Activated CD8-positive, alpha-beta T cell treated with anti-CD3 and anti-CD28 coated beads, Interleukin-2, amount 10 ng/mL, durations not matched to agents 7 days and 5 days (primary cell): ENCODE data around the gene SKAP1. TPM values are rescaled to one million over a fixed set of nuclear protein-coding genes. Genes with fewer than 3 reads are reported as not detected.
A peak's percentile ranks its signal among the peaks of the same experiment; 100 is the strongest.

Experiments used
- ATAC-seq: fragments of 150-1000 bp; cut with Tn5 transposase; one replicate; pipeline ENCODE4 v1.10.0; 2021; ENCODE audit warnings: moderate library complexity
- CTCF ChIA-PET: fragments of 350-600 bp; sonication (Branson Sonifier 250); formaldehyde crosslinking; loops from one replicate; lab custom pipeline; 2021; ENCODE audit warnings: antibody characterized with exemption; lab: Charles Lee
- POLR2A ChIA-PET: fragments of 350-600 bp; sonication (Branson Sonifier 250); formaldehyde crosslinking; loops from one replicate; lab custom pipeline; 2021; ENCODE audit warnings: antibody characterized with exemption; lab: Charles Lee
- DNase-seq: peaks from one replicate; pipeline ENCODE4 v3.0.0-alpha.2; 2020
- H3K27ac Mint-ChIP-seq: one replicate; pipeline ENCODE4 v1.8.0; 2021; ENCODE audit warnings: mild to moderate bottlenecking, mixed read lengths
- H3K27me3 Mint-ChIP-seq: one replicate; pipeline ENCODE4 v1.8.0; 2021; ENCODE audit warnings: low read depth, mixed read lengths
- H3K36me3 Mint-ChIP-seq: one replicate; pipeline ENCODE4 v1.8.0; 2021; ENCODE audit warnings: low read depth, mixed read lengths
- H3K4me1 Mint-ChIP-seq: one replicate; pipeline ENCODE4 v1.8.0; 2021; ENCODE audit warnings: low read depth, mixed read lengths
- H3K4me3 Mint-ChIP-seq: one replicate; pipeline ENCODE4 v1.8.0; 2021; ENCODE audit warnings: mild to moderate bottlenecking, mixed read lengths
- H3K9me3 Mint-ChIP-seq: one replicate; pipeline ENCODE4 v1.8.0; 2022; ENCODE audit warnings: mixed read lengths; ENCODE audit not compliant: insufficient read depth
- total RNA-seq, 2 experiments: library from RNA; stranded (reverse); gene quantifications; one replicate each; pipeline ENCODE4 v1.2.3, GENCODE V29; 2021

The SKAP1 gene
- total RNA-seq, 2 experiments from 2014 or later, result 93.8 to 94.1 TPM

DNA sequence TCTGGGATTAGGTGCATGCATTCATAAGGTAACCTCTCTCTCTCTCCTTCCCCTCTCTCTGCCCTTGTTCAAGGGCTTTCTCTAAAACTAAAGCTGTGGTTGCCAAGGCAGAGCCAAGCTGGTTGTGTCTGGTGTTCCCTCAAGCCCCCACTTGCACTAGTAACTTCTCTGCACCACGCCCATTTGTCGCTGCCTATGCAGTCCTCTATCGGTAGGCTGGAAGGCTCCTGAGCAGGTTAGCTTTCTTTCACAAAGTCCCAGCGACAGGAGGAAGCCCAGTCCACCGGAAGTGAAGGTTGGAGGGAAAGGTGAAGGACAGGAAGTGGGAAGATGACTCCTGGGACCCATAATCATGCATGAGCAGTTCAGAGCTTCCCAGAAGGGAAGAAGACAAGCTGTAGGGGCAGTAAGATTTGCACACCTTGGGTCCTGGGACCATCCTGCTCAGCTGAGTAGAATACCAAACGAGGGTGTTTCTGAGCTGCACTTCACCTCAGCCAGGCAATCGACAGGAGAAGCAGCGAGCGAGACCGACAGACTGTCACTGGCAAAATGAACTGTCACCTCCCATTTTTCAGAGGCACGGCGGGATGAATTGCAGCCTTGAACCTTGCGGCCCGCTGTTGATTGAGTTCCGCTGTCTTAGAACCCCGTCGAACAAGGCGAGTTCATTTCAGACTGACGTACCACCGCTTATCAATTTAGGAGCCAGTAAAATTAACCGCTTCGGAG lies 14.7 kb upstream of the SKAP1 start:
- Mint-ChIP-seq H3K4me1 (peaks cover 78% of the 10 kb centered on the region), H3K9me3 (no peaks in the 10 kb centered on the region), H3K4me3 (peak overlapping the region; percentile 63), H3K36me3 (peaks cover 29% of the 10 kb centered on the region), H3K27me3 (no peaks in the 10 kb centered on the region), H3K27ac (peak overlapping the region; percentile 93)
- CTCF ChIA-PET, result interaction anchor here (0.7 to 11.8 kb wide), 9 partner anchors 10 to 109 kb away, joined by 3 to 159 read pairs (median 4); no protein-coding TSS in a partner anchor
- DNase-seq (peak; percentile 79), ATAC-seq (peak; percentile 30)
- POLR2A ChIA-PET, result interaction anchor here (0.6 to 1.6 kb wide), 6 partner anchors 9 to 783 kb away, joined by 3 to 11 read pairs (median 4); no protein-coding TSS in a partner anchor

DNA sequence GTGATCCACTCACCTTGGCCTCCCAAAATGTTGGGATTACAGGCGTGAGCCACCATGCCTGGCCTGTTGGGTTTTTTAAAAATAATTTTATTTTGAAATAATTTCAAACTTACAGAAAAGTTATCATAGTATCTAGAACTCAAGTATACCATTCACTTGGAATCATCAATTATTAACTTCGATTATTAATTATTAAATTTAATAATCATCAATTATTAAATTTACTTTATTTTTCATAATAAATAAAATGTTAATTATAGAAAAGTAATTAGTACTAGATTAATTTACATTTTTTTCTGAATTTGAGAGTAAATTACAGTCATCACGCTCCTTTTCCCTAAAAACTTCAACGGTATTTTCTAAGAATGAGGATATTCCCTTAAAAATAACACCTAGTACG lies 13.7 kb upstream of the SKAP1 start:
- Mint-ChIP-seq H3K36me3 (peaks cover 25% of the 10 kb centered on the region), H3K27ac (peak overlapping the region; percentile 93), H3K9me3 (no peaks in the 10 kb centered on the region), H3K4me3 (no peak overlapping the region), H3K4me1 (peaks cover 87% of the 10 kb centered on the region), H3K27me3 (no peaks in the 10 kb centered on the region)
- ChIA-PET POLR2A (interaction anchor here (0.6 to 1.4 kb wide), 2 partner anchors 10 to 782 kb away, joined by 3 to 8 read pairs; no protein-coding TSS in a partner anchor), CTCF (interaction anchor here (1.3 to 11.8 kb wide), 3 partner anchors 11 to 108 kb away, joined by 4 to 159 read pairs (median 5); no protein-coding TSS in a partner anchor)
- DNase-seq, result no peak
- no peak for ATAC-seq

DNA sequence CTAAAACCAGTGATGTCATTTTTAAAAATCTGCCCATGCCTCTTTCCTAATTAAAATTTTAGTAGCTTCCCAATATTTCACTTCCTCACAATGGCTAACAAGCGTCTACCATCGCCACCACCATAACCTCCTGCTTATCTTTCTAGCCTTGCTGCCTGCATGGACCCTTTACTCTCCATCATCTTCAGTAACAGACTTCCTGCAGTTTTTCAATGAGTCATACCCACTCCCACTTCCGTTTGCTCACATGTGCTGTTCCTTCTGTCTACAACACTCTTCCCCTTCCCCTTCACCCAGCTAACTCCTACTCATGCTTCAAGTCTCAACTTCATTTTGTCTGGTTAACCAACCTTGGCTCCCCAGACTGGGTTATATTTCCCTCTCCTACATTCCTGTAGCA lies 12.8 kb upstream of the SKAP1 start:
- H3K4me1 Mint-ChIP-seq, result peaks cover 90% of the 10 kb centered on the region
- POLR2A ChIA-PET, result interaction anchor here (4.1 to 4.2 kb wide), 2 partner anchors 11 to 12 kb away, joined by 21 to 63 read pairs; no protein-coding TSS in a partner anchor
- peaks cover 28% of the 10 kb centered on the region for H3K36me3 Mint-ChIP-seq
- ATAC-seq (no peak), DNase-seq (no peak)
- no peaks in the 10 kb centered on the region for H3K9me3 Mint-ChIP-seq
- H3K4me3 Mint-ChIP-seq, result peak overlapping the region; percentile 69
- CTCF ChIA-PET, result interaction anchor here (1.6 to 11.8 kb wide), 3 partner anchors 12 to 49 kb away, joined by 3 to 159 read pairs (median 36); no protein-coding TSS in a partner anchor
- H3K27ac Mint-ChIP-seq, result peak overlapping the region; percentile 93
- H3K27me3 Mint-ChIP-seq, result no peaks in the 10 kb centered on the region

DNA sequence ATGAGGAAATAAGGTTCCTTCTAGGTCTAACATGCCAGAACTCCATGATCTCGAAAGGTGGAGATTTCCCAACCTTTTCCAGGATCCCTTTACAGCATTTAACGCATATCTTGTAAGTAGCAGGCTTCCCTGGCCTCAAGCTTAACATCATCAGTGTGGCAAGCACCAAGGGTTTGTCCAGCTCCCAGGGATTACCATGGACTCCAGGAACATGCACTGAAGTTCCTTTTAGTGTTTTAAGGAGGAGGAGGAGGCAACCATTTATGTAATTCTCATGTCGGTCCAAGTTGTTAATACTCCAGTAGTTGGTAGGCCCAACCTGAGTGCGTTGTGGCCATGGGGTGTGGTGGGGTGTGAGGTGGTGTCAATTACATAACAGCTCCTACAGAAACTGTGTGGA lies 11.8 kb upstream of the SKAP1 start:
- ChIA-PET CTCF (interaction anchor here (1.2 to 11.8 kb wide), 6 partner anchors 11 to 50 kb away, joined by 3 to 159 read pairs (median 6); no protein-coding TSS in a partner anchor), POLR2A (interaction anchor here (0.9 to 4.5 kb wide), 6 partner anchors 10 to 100 kb away, joined by 3 to 63 read pairs (median 14); partner anchors contain the start of gene SKAP1)
- no peaks in the 10 kb centered on the region for H3K27me3 Mint-ChIP-seq
- DNase-seq (no peak), ATAC-seq (no peak)
- no peaks in the 10 kb centered on the region for H3K9me3 Mint-ChIP-seq
- H3K27ac Mint-ChIP-seq, result peak overlapping the region; percentile 93
- peak overlapping the region; percentile 69 for H3K4me3 Mint-ChIP-seq
- H3K4me1 Mint-ChIP-seq, result peaks cover 95% of the 10 kb centered on the region
- peaks cover 34% of the 10 kb centered on the region for H3K36me3 Mint-ChIP-seq

DNA sequence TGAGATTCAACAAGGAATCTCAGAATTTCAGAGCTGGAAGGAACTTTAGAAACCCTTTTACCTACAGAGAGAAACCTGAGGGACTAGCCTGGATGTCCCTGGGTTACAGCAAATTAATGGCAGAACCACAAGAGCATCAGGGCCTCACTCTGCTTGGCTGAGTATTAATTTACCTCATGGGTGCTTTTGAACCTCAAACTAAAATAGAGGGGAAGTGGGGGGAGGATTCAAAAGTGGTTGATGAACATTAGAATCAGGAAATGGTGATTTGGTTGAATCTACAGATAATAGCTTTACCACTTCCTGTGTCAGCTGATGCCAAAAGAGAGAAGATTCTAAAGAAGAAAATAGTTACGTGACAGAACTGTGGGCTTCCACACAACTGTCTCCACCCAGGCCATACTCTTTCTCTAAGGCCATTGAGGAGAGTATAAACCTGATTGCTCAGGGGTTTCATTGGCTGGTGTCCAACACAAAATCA lies 11.3 kb upstream of the SKAP1 start:
- POLR2A ChIA-PET, result interaction anchor here (0.8 to 4.5 kb wide), 7 partner anchors 9 to 101 kb away, joined by 3 to 63 read pairs (median 8); partner anchors contain the start of gene SKAP1

DNA sequence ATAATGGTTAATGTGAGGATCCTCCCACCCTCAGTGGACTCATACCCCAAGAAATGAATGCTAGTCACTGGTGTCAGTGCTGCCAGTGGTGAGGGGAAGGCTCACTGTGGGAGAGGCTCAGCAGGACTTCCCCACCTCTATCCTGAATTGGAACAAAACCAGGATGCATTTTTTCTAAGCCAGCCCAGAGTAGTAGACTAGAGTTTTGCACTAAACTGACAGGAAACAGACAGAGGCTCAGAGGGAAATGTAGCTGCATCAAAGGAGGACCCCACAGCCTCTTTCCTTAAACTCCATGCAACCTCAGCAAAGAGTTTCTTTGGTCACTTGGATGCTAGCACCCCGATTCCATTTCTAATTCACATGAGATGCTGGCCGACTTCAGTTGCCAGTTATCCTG lies 10.7 kb upstream of the SKAP1 start:
- ATAC-seq (peak; percentile 13), DNase-seq (no peak)
- Mint-ChIP-seq H3K27me3 (no peaks in the 10 kb centered on the region), H3K27ac (peak overlapping the region; percentile 93), H3K4me3 (peak overlapping the region; percentile 69), H3K36me3 (peaks cover 37% of the 10 kb centered on the region), H3K4me1 (peaks cover 95% of the 10 kb centered on the region), H3K9me3 (no peaks in the 10 kb centered on the region)
- POLR2A ChIA-PET, result interaction anchor here (0.8 to 4.5 kb wide), 6 partner anchors 9 to 28 kb away, joined by 4 to 63 read pairs (median 14); partner anchors contain the start of gene SKAP1
- CTCF ChIA-PET, result interaction anchor here (1.2 to 11.8 kb wide), 5 partner anchors 10 to 23 kb away, joined by 3 to 159 read pairs (median 8); no protein-coding TSS in a partner anchor

More for the DNA sequence above, 11.3 kb upstream of the SKAP1 start:
- CTCF ChIA-PET, result interaction anchor here (1.2 to 11.8 kb wide), 5 partner anchors 10 to 23 kb away, joined by 3 to 159 read pairs (median 8); no protein-coding TSS in a partner anchor
- H3K36me3 Mint-ChIP-seq, result peaks cover 39% of the 10 kb centered on the region
- peak; percentile 71 for DNase-seq
- H3K27ac Mint-ChIP-seq, result peak overlapping the region; percentile 93
- H3K4me1 Mint-ChIP-seq, result peaks cover 95% of the 10 kb centered on the region
- peak; percentile 65 for ATAC-seq
- no peaks in the 10 kb centered on the region for H3K27me3 Mint-ChIP-seq
- H3K4me3 Mint-ChIP-seq, result peak overlapping the region; percentile 69
- H3K9me3 Mint-ChIP-seq, result no peaks in the 10 kb centered on the region

DNA sequence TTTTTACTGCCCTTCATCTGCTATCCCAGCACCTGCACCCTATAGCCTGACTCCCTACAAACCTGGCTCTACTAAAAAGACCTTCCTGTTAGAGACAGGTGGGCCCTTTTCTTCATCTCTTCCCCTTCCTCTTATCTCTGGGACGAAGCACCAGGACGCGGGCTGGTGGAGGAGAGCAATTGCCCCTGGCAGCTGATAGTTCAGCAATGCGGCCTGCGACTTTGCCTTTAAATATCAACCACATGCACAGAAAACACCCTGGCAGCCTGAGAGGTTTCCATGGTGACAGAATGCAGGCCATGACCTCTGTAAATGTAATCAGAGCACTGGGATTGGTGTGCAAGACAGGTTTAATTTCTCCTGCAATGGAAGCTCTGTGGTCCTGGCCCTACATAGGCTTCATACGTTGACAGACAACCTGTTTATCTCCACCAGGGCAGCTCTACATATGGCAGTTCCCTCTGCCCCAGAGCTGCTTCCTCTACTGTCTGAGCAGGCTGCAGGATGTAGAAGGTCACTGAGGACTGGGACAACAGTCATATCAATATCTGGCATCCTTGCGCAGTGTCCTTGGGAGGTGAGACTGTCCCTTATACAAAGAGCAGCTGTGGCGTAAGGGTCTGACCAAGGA lies 10.0 kb upstream of the SKAP1 start:
- ATAC-seq, result peak; percentile 66
- Mint-ChIP-seq H3K36me3 (peaks cover 37% of the 10 kb centered on the region), H3K4me3 (peak overlapping the region; percentile 69), H3K27ac (peak overlapping the region; percentile 93), H3K9me3 (no peaks in the 10 kb centered on the region), H3K4me1 (peaks cover 95% of the 10 kb centered on the region), H3K27me3 (no peaks in the 10 kb centered on the region)
- CTCF ChIA-PET, result interaction anchor here (1.0 to 11.8 kb wide), 9 partner anchors 9 to 88 kb away, joined by 3 to 159 read pairs (median 7); no protein-coding TSS in a partner anchor
- peak; percentile 72 for DNase-seq
- POLR2A ChIA-PET, result interaction anchor here (0.6 to 4.5 kb wide), 6 partner anchors 8 to 27 kb away, joined by 3 to 63 read pairs (median 13); partner anchors contain the start of gene SKAP1

DNA sequence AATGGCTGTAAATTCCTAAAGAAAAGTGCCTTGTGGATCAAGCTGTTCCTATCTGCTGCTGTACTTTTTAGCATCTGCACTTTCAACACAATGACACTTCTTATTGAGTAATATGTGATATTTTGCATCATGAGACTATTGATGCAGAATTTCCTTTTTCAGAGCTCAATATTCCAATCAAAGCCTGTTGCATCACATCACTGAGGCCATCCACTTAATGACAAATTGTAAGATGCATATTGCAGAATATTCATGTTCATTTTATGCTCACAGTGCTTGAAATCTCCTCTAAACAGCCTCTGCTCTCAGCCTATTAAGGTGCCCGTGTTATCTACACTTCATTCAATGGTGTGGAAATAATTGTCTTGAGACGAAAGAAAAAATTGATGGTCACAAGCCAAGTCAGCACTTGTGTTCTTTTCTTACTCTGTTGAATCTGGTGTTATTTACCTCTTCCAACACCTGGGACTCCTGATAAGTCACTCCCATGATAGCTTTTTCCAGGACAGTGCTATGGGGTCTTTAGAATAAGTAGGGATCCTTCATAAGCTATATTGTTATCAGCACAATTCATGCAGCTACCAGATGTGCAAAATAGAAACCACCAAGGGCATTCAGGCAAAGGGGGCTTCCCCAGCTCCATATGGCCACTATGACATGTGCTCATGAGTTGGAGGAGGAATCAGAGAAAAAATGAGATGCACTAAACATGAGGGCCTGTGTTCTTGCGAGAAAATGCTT lies 9.3 kb upstream of the SKAP1 start:
- DNase-seq (peak; percentile 41), ATAC-seq (peak; percentile 1)
- Mint-ChIP-seq H3K27ac (peak overlapping the region; percentile 93), H3K4me3 (peak overlapping the region; percentile 69), H3K36me3 (peaks cover 31% of the 10 kb centered on the region), H3K9me3 (no peaks in the 10 kb centered on the region), H3K27me3 (no peaks in the 10 kb centered on the region), H3K4me1 (peaks cover 92% of the 10 kb centered on the region)
- CTCF ChIA-PET, result interaction anchor here (1.0 to 11.8 kb wide), 11 partner anchors 8 to 88 kb away, joined by 3 to 159 read pairs (median 4); no protein-coding TSS in a partner anchor
- POLR2A ChIA-PET, result interaction anchor here (0.5 to 4.5 kb wide), 7 partner anchors 7 to 544 kb away, joined by 3 to 63 read pairs (median 5); partner anchors contain the start of gene SKAP1

DNA sequence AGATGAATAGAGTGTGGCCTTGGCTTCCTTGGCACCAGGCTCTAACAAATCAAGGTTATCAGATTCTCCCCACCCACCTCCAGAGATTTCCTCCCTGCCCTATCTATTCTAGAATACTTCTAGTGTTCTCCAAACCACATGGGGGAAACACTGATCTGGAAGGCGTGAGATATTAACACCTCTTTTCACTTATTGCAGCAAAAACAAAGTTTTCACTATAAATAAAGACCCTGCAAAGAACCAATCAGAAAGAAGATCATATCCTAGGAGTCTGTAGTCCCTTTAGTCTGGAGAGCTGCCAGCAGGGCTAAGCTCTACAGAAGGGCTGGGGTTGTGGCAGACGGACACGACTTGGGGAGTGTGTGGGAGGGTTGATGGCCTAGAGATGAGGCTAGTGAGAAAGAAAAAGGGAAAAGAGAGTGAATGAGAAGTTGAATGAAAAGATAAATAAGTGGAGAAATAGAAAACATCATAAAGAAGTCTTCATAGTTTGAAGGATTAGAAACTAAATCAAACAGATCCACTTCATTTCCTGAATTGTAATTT lies 8.6 kb upstream of the SKAP1 start:
- no peaks in the 10 kb centered on the region for H3K9me3 Mint-ChIP-seq
- H3K36me3 Mint-ChIP-seq, result peaks cover 31% of the 10 kb centered on the region
- ChIA-PET CTCF (interaction anchor here (0.9 to 11.8 kb wide), 8 partner anchors 10 to 87 kb away, joined by 3 to 159 read pairs (median 6); no protein-coding TSS in a partner anchor), POLR2A (interaction anchor here (0.9 to 4.5 kb wide), 3 partner anchors 7 to 15 kb away, joined by 3 to 28 read pairs (median 21); partner anchors contain the start of gene SKAP1)
- no peaks in the 10 kb centered on the region for H3K27me3 Mint-ChIP-seq
- ATAC-seq (no peak), DNase-seq (no peak)
- no peak overlapping the region for H3K4me3 Mint-ChIP-seq
- peak overlapping the region; percentile 65 for H3K27ac Mint-ChIP-seq
- peaks cover 93% of the 10 kb centered on the region for H3K4me1 Mint-ChIP-seq

DNA sequence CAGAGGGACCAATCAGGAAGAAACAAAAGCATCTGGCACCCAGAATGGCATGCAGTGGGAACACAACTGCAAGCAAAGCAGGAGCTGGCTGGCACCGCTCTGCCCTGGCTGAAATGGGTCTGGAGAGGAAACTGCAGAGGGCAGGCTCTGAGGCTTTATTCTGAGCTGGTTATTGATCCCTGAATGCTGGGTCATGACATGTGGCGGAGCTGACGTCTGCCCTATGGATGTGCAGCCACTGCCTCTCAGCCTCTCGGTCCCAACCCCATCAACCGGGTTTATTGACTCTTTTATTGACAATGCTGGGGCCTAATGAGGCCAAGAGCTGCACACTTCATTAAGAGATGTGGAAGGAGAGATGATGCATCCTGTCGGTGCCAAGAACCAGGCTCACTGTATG lies 3.9 kb upstream of the SKAP1 start:
- POLR2A ChIA-PET, result interaction anchor here (0.9 kb wide), 1 partner anchor 20 kb away, joined by 4 read pairs; no protein-coding TSS in a partner anchor
- H3K4me1 Mint-ChIP-seq, result peaks cover 89% of the 10 kb centered on the region
- no peak overlapping the region for H3K4me3 Mint-ChIP-seq

More for the DNA sequence above, 3.9 kb upstream of the SKAP1 start:
- no peak for ATAC-seq
- CTCF ChIA-PET, result interaction anchor here (1.0 to 2.9 kb wide), 3 partner anchors 19 to 781 kb away, joined by 3 to 12 read pairs (median 5); no protein-coding TSS in a partner anchor
- Mint-ChIP-seq H3K9me3 (peaks cover 3% of the 10 kb centered on the region), H3K27ac (no peak overlapping the region), H3K27me3 (no peaks in the 10 kb centered on the region), H3K36me3 (peaks cover 40% of the 10 kb centered on the region)
- no peak for DNase-seq
